PC-3 (cell line): ENCODE data around the gene ROBO2.

Experiments used
- CTCF ChIP-seq: fragments of 300-600 bp; sonication (generic); conservative IDR thresholded peaks from 2 replicates; pipeline ENCODE4 v1.5.1; 2017; ENCODE audit warnings: antibody characterized with exemption, low read depth, mild to moderate bottlenecking, low read length
- EZH2 ChIP-seq: fragments of 300-600 bp; sonication (generic); IDR thresholded peaks from one replicate; pipeline ENCODE4 v1.6.1; 2017; ENCODE audit warnings: antibody characterized with exemption, mild to moderate bottlenecking, low read length; ENCODE audit not compliant: unreplicated experiment
- EZH2phosphoT487 ChIP-seq: fragments of 300-600 bp; sonication (generic); IDR thresholded peaks from 2 replicates; pipeline ENCODE4 v1.6.1; 2018; ENCODE audit warnings: mild to moderate bottlenecking, antibody characterized with exemption, low read length, borderline replicate concordance

- TF ChIP-seq CTCF (no peak), EZH2 (no peak), EZH2phosphoT487 (no peak)
These were observed 352.3 kb downstream of the ROBO2 start for GRCh38 chr3:77392181-77392580.
